ENCODE measurements around the gene BCLAF1.
"Not testable (repeated sequence)": the region's sequence is repeated elsewhere in the genome, so short reads cannot be mapped to it uniquely, and the experiment has no call there.

BCLAF1 gene

GRCh38 chr6:136244061-136244616, 45.5 kb downstream of the BCLAF1 start:
- DNase-seq, result no peak

GRCh38 chr6:136236466-136237293, 53.0 kb downstream of the BCLAF1 start:
- no peak for DNase-seq

- DNase-seq, result peak; percentile 81 to 85
Observed at GRCh38 chr6:136235233-136235564, 54.4 kb downstream of the BCLAF1 start.

GRCh38 chr6:136232701-136233100, 56.9 kb downstream of the BCLAF1 start:
- no peak for DNase-seq

GRCh38 chr6:136230219-136230853, 59.3 kb downstream of the BCLAF1 start:
- DNase-seq, result no peak

GRCh38 chr6:136228814-136229213, 60.8 kb downstream of the BCLAF1 start:
- no peak for DNase-seq

- DNase-seq, result no peak
Observed at GRCh38 chr6:136226674-136227377, 62.8 kb downstream of the BCLAF1 start.

GRCh38 chr6:136226027-136226673, 63.5 kb downstream of the BCLAF1 start:
- DNase-seq, result peak; percentile 2 to 57

GRCh38 chr6:136225496-136225895, 64.2 kb downstream of the BCLAF1 start:
- DNase-seq, result no peak

- DNase-seq, result not testable (repeated sequence)
Observed at GRCh38 chr6:136224974-136225373, 64.7 kb downstream of the BCLAF1 start.

GRCh38 chr6:136216503-136217401, 72.9 kb downstream of the BCLAF1 start:
- DNase-seq, result no peak

GRCh38 chr6:136213853-136214252, 75.8 kb downstream of the BCLAF1 start:
- no peak for DNase-seq

- DNase-seq, result no peak
Observed at GRCh38 chr6:136213012-136213539, 76.6 kb downstream of the BCLAF1 start.

GRCh38 chr6:136212608-136213007, 77.0 kb downstream of the BCLAF1 start:
- no peak for DNase-seq

GRCh38 chr6:136210398-136211165, 79.1 kb downstream of the BCLAF1 start:
- no peak for DNase-seq

GRCh38 chr6:136209496-136209895, 80.2 kb downstream of the BCLAF1 start:
- no peak for DNase-seq

GRCh38 chr6:136208783-136209182, 80.9 kb downstream of the BCLAF1 start:
- DNase-seq, result peak in 1 of 2 experiments; percentile 2
